ENCODE data around the gene TRMT13.

- TF ChIP-seq CTCF (IDR thresholded peaks at IDR 0.05) = no peak
- no peak for TF ChIP-seq POLR2A (IDR thresholded peaks at IDR 0.05)
- no peak for TF ChIP-seq POLR2AphosphoS5 (IDR thresholded peaks at IDR 0.05)
- no peak for TF ChIP-seq EP300 (IDR thresholded peaks at IDR 0.05)
Measured at GRCh38 chr1:100198596-100198995, 65.6 kb downstream of the TRMT13 start.

Data from stomach (tissue), 4 donors.